Hematopoietic multipotent progenitor cell treated with erythropoietin and hydrocortisone succinate and interleukin-3 and kit ligand, for 15 days (in vitro differentiated cells): Measurements from ENCODE around the gene IGBP1.
A peak's percentile ranks its signal among the peaks of the same experiment; 100 is the strongest.
"Not testable (repeated sequence)": the region's sequence is repeated elsewhere in the genome, so short reads cannot be mapped to it uniquely, and the experiment has no call there.

Experiments
- DNase-seq: peaks from one replicate; pipeline ENCODE4 v3.0.0-alpha.2; 2015; ENCODE audit warnings: low spot score

The IGBP1 gene

GRCh38 chrX:70168238-70169188 lies 35.3 kb downstream of the IGBP1 start:
- no peak for DNase-seq

- DNase-seq = no peak
Observed at GRCh38 chrX:70169281-70169680, 36.0 kb downstream of the IGBP1 start.

DNA sequence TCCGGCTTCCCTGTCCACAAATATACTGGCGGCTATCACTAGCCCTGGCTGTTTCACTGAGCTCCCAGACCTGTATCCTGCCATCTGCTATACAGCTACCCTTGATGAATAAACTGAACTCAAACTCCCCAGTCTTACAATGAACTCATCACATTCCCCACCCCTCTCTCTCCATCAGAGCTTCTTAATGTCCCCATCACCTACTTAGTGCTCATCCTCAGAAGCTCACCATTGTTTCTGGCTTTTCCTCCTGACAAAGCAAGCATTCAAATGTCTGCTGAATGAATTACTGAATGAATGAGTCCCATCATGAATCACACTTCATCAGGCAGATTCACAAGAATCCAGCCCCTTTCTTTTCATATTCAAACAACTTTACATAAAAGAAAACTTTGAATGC lies 38.4 kb downstream of the IGBP1 start:
- DNase-seq = no peak

GRCh38 chrX:70172221-70172620 lies 39.0 kb downstream of the IGBP1 start:
- no peak for DNase-seq

DNA sequence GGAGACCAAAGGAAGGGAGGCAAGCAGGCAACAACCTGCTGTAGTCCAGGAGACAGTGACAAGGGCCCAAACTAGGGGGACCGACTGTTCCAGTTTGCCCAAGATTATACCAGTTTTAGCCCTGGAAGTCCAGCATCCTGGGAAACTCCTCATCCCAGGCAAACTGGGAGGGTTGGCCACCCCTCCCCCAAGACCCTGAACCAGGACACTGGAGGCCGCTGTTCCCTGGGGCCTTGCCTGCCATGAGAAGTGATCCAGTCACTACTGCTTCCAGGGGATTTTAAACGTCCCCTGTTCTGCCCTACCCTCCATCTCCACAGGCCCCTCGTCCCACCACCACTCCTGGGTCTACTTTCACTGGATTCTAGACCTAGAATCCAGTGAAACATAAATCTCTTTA lies 39.7 kb downstream of the IGBP1 start:
- DNase-seq = no peak

GRCh38 chrX:70174754-70175153 lies 41.5 kb downstream of the IGBP1 start:
- no peak for DNase-seq

- DNase-seq = no peak
Observed at GRCh38 chrX:70175338-70175737, 42.1 kb downstream of the IGBP1 start.

DNA sequence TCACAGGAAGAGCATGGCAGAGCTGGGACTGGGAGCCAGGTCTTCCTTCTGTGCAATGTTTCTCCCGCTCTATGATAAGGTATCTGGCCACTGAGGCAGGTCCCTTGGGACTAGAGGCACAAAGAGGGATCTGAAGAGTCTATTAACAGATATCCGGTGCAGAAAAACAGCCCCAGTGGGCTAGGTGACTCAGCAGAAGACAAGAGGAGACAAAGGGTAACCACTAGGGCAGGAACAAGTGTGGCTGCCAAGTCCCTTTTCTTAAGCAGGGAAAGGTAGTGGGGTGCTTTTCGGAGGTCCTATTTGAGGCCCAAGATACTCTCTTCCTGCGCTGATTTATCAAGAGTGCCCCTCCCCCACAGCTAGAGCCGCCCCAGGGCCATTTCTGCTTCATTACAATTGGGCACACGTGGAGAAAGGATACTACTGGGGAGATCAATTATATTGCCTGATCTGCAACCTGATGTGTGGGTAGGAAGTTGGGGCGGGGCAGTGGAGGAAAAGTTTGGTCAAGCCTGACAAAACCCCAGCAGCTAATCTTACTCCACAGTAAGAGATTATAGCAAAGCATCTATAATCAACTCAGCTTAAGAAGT lies 43.8 kb downstream of the IGBP1 start, which contains the start of gene DGAT2L6:
Gene DGAT2L6, plus strand, starts transcription at position 546 of the 596 bp plus-strand sequence. CDS start 100 bp downstream, outside the sequence.
- DNase-seq = no peak

GRCh38 chrX:70183091-70183490 lies 49.8 kb downstream of the IGBP1 start:
- no peak for DNase-seq

DNA sequence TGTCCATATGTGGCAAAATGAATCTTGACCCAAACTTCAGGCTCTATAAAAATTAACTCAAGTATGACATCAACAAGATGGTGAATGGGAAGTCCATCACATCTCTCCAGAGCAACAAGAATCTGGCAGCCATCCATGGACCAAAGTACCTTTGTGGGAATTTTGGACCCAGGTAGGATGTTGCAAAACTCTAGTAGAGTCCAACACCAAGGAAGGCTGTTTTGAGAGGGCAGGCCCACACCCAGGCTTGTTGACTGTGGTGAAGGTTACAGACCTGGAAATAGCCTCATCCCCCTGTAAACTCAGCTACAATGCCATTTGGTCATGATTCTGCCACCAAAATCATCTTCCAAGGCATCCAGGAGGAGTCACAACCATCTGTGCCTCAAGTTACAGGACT lies 57.0 kb downstream of the IGBP1 start:
- DNase-seq = no peak

- peak; percentile 60 for DNase-seq
Observed at GRCh38 chrX:70196961-70197720, 63.9 kb downstream of the IGBP1 start.

DNA sequence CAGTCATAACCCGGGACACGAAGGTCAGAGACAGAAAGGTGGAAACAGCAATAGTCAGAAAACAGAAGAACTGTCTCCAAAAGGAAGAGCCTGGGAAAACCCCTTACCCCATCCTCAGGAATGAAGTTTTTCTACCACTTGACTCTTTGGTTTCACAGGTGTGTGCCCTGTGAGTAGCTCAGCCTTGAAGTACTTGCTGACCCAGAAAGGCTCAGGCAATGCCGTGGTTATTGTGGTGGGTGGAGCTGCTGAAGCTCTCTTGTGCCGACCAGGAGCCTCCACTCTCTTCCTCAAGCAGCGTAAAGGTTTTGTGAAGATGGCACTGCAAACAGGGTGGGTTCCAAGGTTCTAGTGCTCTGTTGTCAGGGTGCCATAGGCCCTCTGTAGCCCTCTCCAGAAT lies 68.5 kb downstream of the IGBP1 start:
- DNase-seq = no peak

DNA sequence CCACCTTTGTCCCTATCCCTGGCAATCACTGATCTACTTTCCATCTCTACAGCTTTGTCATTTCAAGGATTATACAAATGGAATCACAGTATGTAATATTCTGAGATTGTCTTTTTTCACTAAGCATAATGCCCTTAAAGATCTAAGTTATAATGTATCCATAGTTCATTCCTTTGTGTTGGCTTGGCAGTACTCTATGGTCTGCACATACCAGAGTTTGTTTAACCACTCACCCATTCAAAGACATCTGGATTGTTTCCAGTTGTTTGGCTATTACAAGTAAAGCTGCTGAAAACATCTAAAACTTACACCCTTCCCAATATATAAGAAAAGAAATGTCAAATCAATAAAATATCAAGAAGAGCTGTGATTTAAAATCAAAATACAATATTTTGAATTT lies 75.2 kb downstream of the IGBP1 start:
- no peak for DNase-seq

DNA sequence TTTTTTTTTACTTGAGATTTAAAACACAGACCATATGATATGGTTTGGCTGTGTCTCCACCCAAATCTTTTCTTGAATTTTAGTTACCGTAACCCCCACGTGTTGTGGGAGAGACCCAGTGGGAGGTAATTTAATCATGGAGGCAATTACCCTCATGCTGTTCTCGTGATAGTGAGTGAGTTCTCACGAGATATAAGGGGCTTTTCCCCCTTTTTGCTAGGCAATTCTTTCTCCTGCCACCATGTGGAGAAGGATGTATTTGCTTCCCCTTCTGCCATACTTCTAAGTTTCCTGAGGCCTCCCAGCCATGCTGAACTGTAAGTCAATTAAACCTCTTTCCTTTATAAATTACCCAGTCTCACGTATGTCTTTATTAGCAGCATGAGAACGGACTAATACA lies 76.3 kb downstream of the IGBP1 start:
- not testable (repeated sequence) for DNase-seq
